HG03571 (cell line): ENCODE data around the gene RIMBP3B.
"Not testable (repeated sequence)": the region's sequence is repeated elsewhere in the genome, so short reads cannot be mapped to it uniquely, and the experiment has no call there.

ENCODE experiments used
- ATAC-seq: cut with Tn5 transposase; IDR thresholded peaks from one replicate; pipeline ENCODE4 v1.9.1; 2021; ENCODE audit not compliant: unreplicated experiment

The RIMBP3B gene

GRCh38 chr22:21383701-21384467 is at the start of gene RIMBP3B:
Gene RIMBP3B (plus strand): TSS chr22:21383751. CDS start chr22:21383859, 108 bp downstream.
- ATAC-seq = peak; percentile 80

GRCh38 chr22:21357527-21357926 is 26.0 kb upstream of the RIMBP3B start:
- not testable (repeated sequence) for ATAC-seq

GRCh38 chr22:21360525-21360924 is 23.0 kb upstream of the RIMBP3B start:
- ATAC-seq = not testable (repeated sequence)

- ATAC-seq = not testable (repeated sequence)
Measured at GRCh38 chr22:21362473-21362872, 21.1 kb upstream of the RIMBP3B start.

GRCh38 chr22:21363061-21363460 is 20.5 kb upstream of the RIMBP3B start:
- not testable (repeated sequence) for ATAC-seq

GRCh38 chr22:21363803-21364202 is 19.7 kb upstream of the RIMBP3B start:
- ATAC-seq = not testable (repeated sequence)

- not testable (repeated sequence) for ATAC-seq
Measured at GRCh38 chr22:21364362-21364761, 19.2 kb upstream of the RIMBP3B start.

- not testable (repeated sequence) for ATAC-seq
Measured at GRCh38 chr22:21365337-21365736, 18.2 kb upstream of the RIMBP3B start.

GRCh38 chr22:21368603-21369310 is 14.8 kb upstream of the RIMBP3B start:
- not testable (repeated sequence) for ATAC-seq

GRCh38 chr22:21375880-21376279 is 7.7 kb upstream of the RIMBP3B start:
- not testable (repeated sequence) for ATAC-seq

GRCh38 chr22:21384468-21385357 is 1.2 kb downstream of the RIMBP3B start:
- ATAC-seq = peak; percentile 18

- not testable (repeated sequence) for ATAC-seq
Measured at GRCh38 chr22:21389480-21389879, 5.9 kb downstream of the RIMBP3B start.

GRCh38 chr22:21390013-21390412 is 6.5 kb downstream of the RIMBP3B start:
- not testable (repeated sequence) for ATAC-seq

- ATAC-seq = not testable (repeated sequence)
Measured at GRCh38 chr22:21394613-21395012, 11.1 kb downstream of the RIMBP3B start.

- ATAC-seq = not testable (repeated sequence)
Measured at GRCh38 chr22:21401197-21401969, 17.8 kb downstream of the RIMBP3B start.

- not testable (repeated sequence) for ATAC-seq
Measured at GRCh38 chr22:21402763-21403314, 19.3 kb downstream of the RIMBP3B start.

GRCh38 chr22:21407139-21407538 is 23.6 kb downstream of the RIMBP3B start:
- not testable (repeated sequence) for ATAC-seq

GRCh38 chr22:21407792-21408191 is 24.2 kb downstream of the RIMBP3B start:
- ATAC-seq = not testable (repeated sequence)

- ATAC-seq = not testable (repeated sequence)
Measured at GRCh38 chr22:21416375-21416774, 32.8 kb downstream of the RIMBP3B start.

GRCh38 chr22:21417227-21417746 is 33.7 kb downstream of the RIMBP3B start, which contains the start of gene HIC2:
Gene HIC2 (plus strand): TSS chr22:21417371. CDS start chr22:21442832, 25,461 bp downstream.
- peak; percentile 76 for ATAC-seq
